GM12878 (cell line): ENCODE results near the gene BAG1. TPM values are rescaled to one million over a fixed set of nuclear protein-coding genes. Genes with fewer than 3 reads are reported as not detected.

Experiments used
- ATAC-seq: fragments of 200-7000 bp; cut with Tn5 transposase; 3 replicates; pipeline ENCODE4 v1.9.1; 2020; ENCODE audit warnings: mild to moderate bottlenecking, moderate library complexity
- Bru-seq: library from RNA; stranded (reverse); fragments of 400-500 nt; gene quantifications from one replicate; lab custom pipeline; 2021; lab: Mats Ljungman, UMichigan
- BruChase-seq, 2 experiments: library from RNA; stranded (reverse); fragments of 400-500 nt; gene quantifications; one replicate each; lab custom pipeline; 2021; lab: Mats Ljungman, UMichigan
- BruUV-seq: library from RNA; stranded (reverse); fragments of 400-500 nt; replicated peaks from 2 replicates; lab custom pipeline; 2021; lab: Mats Ljungman, UMichigan
- CTCF ChIA-PET: fragments of 300-600 bp; sonication (Branson Sonifier 250); formaldehyde crosslinking; extraction: SDS; loops from one replicate; lab custom pipeline; 2021; ENCODE audit warnings: inconsistent platforms; lab: Yijun Ruan, JAX
- POLR2A ChIA-PET: fragments of 350-600 bp; formaldehyde crosslinking; extraction: SDS; loops from one replicate; lab custom pipeline; 2021; ENCODE audit warnings: inconsistent platforms; lab: Charles Lee
- RAD21 ChIA-PET: fragments of 300-600 bp; sonication (Branson Sonifier 250); formaldehyde crosslinking; loops from one replicate; lab custom pipeline; 2023; ENCODE audit warnings: antibody characterized with exemption; ENCODE audit not compliant: unreplicated experiment; lab: Charles Lee
- SMC1A ChIA-PET: fragments of 300-600 bp; sonication (Branson Sonifier 250); formaldehyde crosslinking; loops from one replicate; lab custom pipeline; 2023; ENCODE audit not compliant: unreplicated experiment, uncharacterized antibody; lab: Charles Lee
- DNase-seq: peaks from one replicate; pipeline ENCODE4 v3.0.0-alpha.2; 2011; ENCODE audit warnings: low read depth, low spot score
- FAIRE-seq: peaks from 3 replicates; lab custom pipeline; 2011; peaks lifted over from hg19 to GRCh38; lab: Jason Lieb, UNC
- H2AFZ ChIP-seq: 2 replicates; pipeline ENCODE4 v1.6.0; 2011; ENCODE audit warnings: low read depth, low read length, control low read depth; ENCODE audit not compliant: control insufficient read depth
- H3K27ac ChIP-seq: 2 replicates; pipeline ENCODE4 v1.5.1; 2011; ENCODE audit warnings: control low read depth; ENCODE audit not compliant: control insufficient read depth, insufficient read depth
- H3K27me3 ChIP-seq, 2 experiments: replicated peaks in 1 of 2; 2 replicates each; pipeline versions ENCODE4 v1.6.0 to v1.6.1; 2011; ENCODE audit warnings: low read length in 1 of 2; ENCODE audit not compliant: control insufficient read depth in 2 of 2, insufficient read depth in 2 of 2
- H3K36me3 ChIP-seq, 2 experiments: 2 replicates each; pipeline ENCODE4 v1.5.1; 2011; ENCODE audit warnings: low read length in 1 of 2; ENCODE audit not compliant: control insufficient read depth in 2 of 2, insufficient read depth in 2 of 2
- H3K4me1 ChIP-seq: 2 replicates; pipeline ENCODE4 v1.6.1; 2011; ENCODE audit warnings: mild to moderate bottlenecking, low read length, moderate library complexity, mixed read lengths; ENCODE audit not compliant: control insufficient read depth, insufficient read depth
- H3K4me2 ChIP-seq: 2 replicates; pipeline ENCODE4 v1.6.0; 2011; ENCODE audit warnings: control low read depth; ENCODE audit not compliant: control insufficient read depth, insufficient read depth
- H3K4me3 ChIP-seq: fragments of 200-600 bp; sonication (generic); 2 replicates; pipeline ENCODE4 v1.5.1; 2016
- H3K79me2 ChIP-seq: 2 replicates; pipeline ENCODE4 v1.6.0; 2011; ENCODE audit warnings: low read length; ENCODE audit not compliant: control insufficient read depth, insufficient read depth
- H3K9ac ChIP-seq: 2 replicates; pipeline ENCODE4 v1.8.0; 2011; ENCODE audit warnings: low read length, control low read depth, mixed read lengths; ENCODE audit not compliant: control insufficient read depth, insufficient read depth
- H3K9me3 ChIP-seq: replicated peaks from 3 replicates; pipeline ENCODE4 v1.5.1; 2011; ENCODE audit warnings: mild to moderate bottlenecking, low read length; ENCODE audit not compliant: control insufficient read depth, insufficient read depth
- H4K20me1 ChIP-seq: 2 replicates; pipeline ENCODE4 v1.6.0; 2011; ENCODE audit not compliant: control insufficient read depth, insufficient read depth
- BCLAF1 ChIP-seq: fragments of 450-650 bp; IDR thresholded peaks from 2 replicates; pipeline ENCODE4 v1.6.1; 2017; ENCODE audit warnings: antibody characterized with exemption, mild to moderate bottlenecking, moderate library complexity
- IKZF1 ChIP-seq: fragments of 450-650 bp; conservative IDR thresholded peaks from 2 replicates; pipeline ENCODE4 v1.6.1; 2017; ENCODE audit warnings: antibody characterized with exemption, mild to moderate bottlenecking
- NFYB ChIP-seq: IDR thresholded peaks from 2 replicates; pipeline ENCODE4 v1.6.1; 2011; ENCODE audit warnings: low read depth, mild to moderate bottlenecking, low read length, improper control_type of control experiment, moderate library complexity; ENCODE audit not compliant: insufficient read depth
- PAX8 ChIP-seq: fragments of 450-650 bp; IDR thresholded peaks from 2 replicates; pipeline ENCODE4 v1.6.1; 2017; ENCODE audit warnings: mild to moderate bottlenecking, moderate library complexity
- POU2F2 ChIP-seq: IDR thresholded peaks from 3 replicates; pipeline ENCODE4 v1.6.1; 2011; ENCODE audit warnings: low read depth, mild to moderate bottlenecking, low read length, borderline replicate concordance
- RUNX3 ChIP-seq: IDR thresholded peaks from 2 replicates; pipeline ENCODE4 v1.6.1; 2012; ENCODE audit warnings: low read length, inconsistent platforms
- SP1 ChIP-seq: IDR thresholded peaks from one replicate; pipeline ENCODE4 v1.6.1; 2011; ENCODE audit warnings: low read depth, low read length
- STAT1 ChIP-seq: fragments of 450-650 bp; conservative IDR thresholded peaks from 2 replicates; pipeline ENCODE4 v1.6.1; 2014; ENCODE audit warnings: antibody characterized with exemption, mild to moderate bottlenecking
- STAT3 ChIP-seq: IDR thresholded peaks from 2 replicates; pipeline ENCODE4 v1.6.1; 2011; ENCODE audit warnings: low read depth, low read length, improper control_type of control experiment
- ZNF217 ChIP-seq: fragments of 450-650 bp; IDR thresholded peaks from 2 replicates; pipeline ENCODE4 v1.6.1; 2017; ENCODE audit warnings: antibody characterized with exemption, mild to moderate bottlenecking
- ZNF687 ChIP-seq: fragments of 450-650 bp; IDR thresholded peaks from 2 replicates; pipeline ENCODE4 v1.6.1; 2017; ENCODE audit warnings: mild to moderate bottlenecking, moderate library complexity
- WGBS: methylation state at CpG from one replicate; pipeline ENCODE4 v1.1.6; 2016; ENCODE audit warnings: low lambda C conversion rate; ENCODE audit not compliant: insufficient replicate concordance, insufficient coverage; ENCODE audit errors: missing lambda C conversion rate; 5-methylcytosine and 5-hydroxymethylcytosine counted together
- in situ Hi-C: fragments of 300-500 bp; cut with MboI; formaldehyde crosslinking; loops from 9 replicates; pipeline ENCODE4 v1.14.3; 2018; ENCODE audit warnings: mixed read lengths
- intact Hi-C: fragments of 100-400 bp; cut with micrococcal nuclease; formaldehyde crosslinking; loops from one replicate; pipeline ENCODE4 v1.14.2; 2022; ENCODE audit not compliant: unreplicated experiment
- long read RNA-seq, 2 experiments: library from polyadenylated mRNA; unstranded; transcript quantifications; one replicate each; pipeline ENCODE4 v2.0.0, GENCODE V29; 2019 to 2020
- polyA minus RNA-seq, 3 experiments: library from RNA; depleted of rRNA, polyadenylated mRNA; stranded (reverse); fragments of >200 nt; gene quantifications; 2 replicates each; pipeline ENCODE4 v1.2.3, GENCODE V29; 2011
- polyA plus RNA-seq, 11 experiments: library from polyadenylated mRNA; depleted of rRNA in 4 of 11; unstranded in 6 of 11; stranded (reverse) in 5 of 11; fragments of >200 nt; fragmentation: Nextera tagmentation in 4 of 11; fragmentation: Illumina TruSeq in 1 of 11; extraction: Ambion mirVana in 4 of 11; extraction: Trizol in 1 of 11; gene quantifications; 1 replicate in 1 of 11; 2 replicates in 10 of 11; pipeline versions ENCODE4 v1.2.1 to v1.2.3, GENCODE V29; 2011 to 2016; ENCODE audit warnings: inconsistent platforms in 2 of 11, missing spikeins in 2 of 11, low read depth in 1 of 11
- total RNA-seq, 4 experiments: library from RNA; depleted of rRNA in 3 of 4; stranded (reverse); fragments of >200 nt in 3 of 4; fragmentation: Illumina TruSeq in 1 of 4; extraction: Trizol in 1 of 4; gene quantifications; 2 replicates each; pipeline versions ENCODE4 v1.2.1 to v1.2.3, GENCODE V29; 2013 to 2021

Gene BAG1
- 43.3 and 52.7 TPM in 2 replicates for total RNA-seq (2013; cell fraction: nucleolus; rRNA removed)
- total RNA-seq (2014; rRNA removed) (46.3 and 50.0 TPM in 2 replicates), total RNA-seq (2014; rRNA removed; fragmentation: Illumina TruSeq; extraction: Trizol) (67.9 and 72.1 TPM in 2 replicates), total RNA-seq (2021) (120 and 121 TPM in 2 replicates), polyA plus RNA-seq (2011; rRNA removed) (43.9 and 54.3 TPM in 2 replicates), polyA plus RNA-seq (2014; fragmentation: Illumina TruSeq; extraction: Trizol) (60.8 and 65.6 TPM in 2 replicates), polyA plus RNA-seq (2014; fragmentation: Nextera tagmentation; extraction: Ambion mirVana) (10 to 100 TPM; 11.6 to 43.8 TPM), polyA plus RNA-seq (2014; rRNA removed) (107 and 115 TPM in 2 replicates), polyA plus RNA-seq (2016; fragmentation: Nextera tagmentation; extraction: Ambion mirVana) (100 to 1,000 TPM; 120 to 135 TPM), polyA minus RNA-seq (2011; rRNA and poly(A)+ RNA removed) (24.5 and 25.2 TPM in 2 replicates), Bru-seq, nascent RNA (percentile 91 among the genes with signal in this experiment), BruChase-seq, experiment 1, labeled RNA remaining after a 6-hour chase (percentile 78 among the genes with signal in this experiment), BruChase-seq, experiment 2, labeled RNA remaining after a 2-hour chase (percentile 80 among the genes with signal in this experiment)
- 56.0 TPM for polyA plus RNA-seq (2011; ENCODE audit: low read depth)
- polyA plus RNA-seq (2011; cell fraction: cytosol; rRNA removed): 28.7 and 38.7 TPM in 2 replicates
- 28.4 and 37.7 TPM in 2 replicates for polyA plus RNA-seq (2011; cell fraction: nucleus; rRNA removed)
- 51.5 and 53.4 TPM in 2 replicates for polyA plus RNA-seq (2012)
- 11.5 and 14.2 TPM in 2 replicates for polyA minus RNA-seq (2011; cell fraction: cytosol; rRNA and poly(A)+ RNA removed)
- 27.7 and 54.5 TPM in 2 replicates for polyA minus RNA-seq (2011; cell fraction: nucleus; rRNA and poly(A)+ RNA removed)
- long read RNA-seq, experiment 1, transcript BAG1-210 (7 exons, 3,786 nt): major isoform, 75 of 84 reads
- long read RNA-seq, experiment 1, partial matches to known transcripts: 0 of 84 reads
- long read RNA-seq, experiment 1, other reads (novel, unspliced or antisense): 8 of 84 reads
- long read RNA-seq, experiment 2, transcript BAG1-210 (7 exons, 3,786 nt): major isoform, 6 of 31 reads
- long read RNA-seq, experiment 2, partial matches to known transcripts: 7 of 31 reads
- long read RNA-seq, experiment 2, other reads (novel, unspliced or antisense): 18 of 31 reads

GRCh38 chr9:33264473-33265177, at the start of gene BAG1, which contains the start of gene CHMP5:
BAG1 (minus strand) TSS chr9:33264708.
CHMP5 (plus strand) TSS chr9:33265049; CDS start chr9:33265079, 30 bp downstream.
- ChIA-PET RAD21 (interaction anchor here (0.6 to 2.2 kb wide), 3 partner anchors 26 to 62 kb away, joined by 3 to 11 read pairs (median 4); partner anchors contain the start of gene NFX1), POLR2A (interaction anchor here (0.6 to 1.9 kb wide), 9 partner anchors 18 to 240 kb away, joined by 3 to 10 read pairs (median 5); partner anchors contain the start of genes B4GALT1, DNAJA1 and NFX1), SMC1A (interaction anchor here (0.5 to 1.5 kb wide), 4 partner anchors 22 to 808 kb away, joined by 3 to 4 read pairs (median 4); no protein-coding TSS in a partner anchor), CTCF (interaction anchor here (1.0 to 1.3 kb wide), 2 partner anchors 22 to 186 kb away, joined by 3 read pairs; no protein-coding TSS in a partner anchor)
- Histone ChIP-seq H3K27me3 (no peaks in the 10 kb centered on the region), H3K4me1 (peaks cover 8% of the 10 kb centered on the region), H3K4me2 (peak within 1 kb of the TSS; percentile 93), H3K9ac (peak within 1 kb of the TSS; percentile 99), H2AFZ (peak within 1 kb of the TSS; percentile 84), H3K9me3 (no peaks in the 10 kb centered on the region), H3K79me2 (peaks cover 68% of the 10 kb centered on the region), H4K20me1 (no peaks in the 10 kb centered on the region), H3K4me3 (peak within 1 kb of the TSS; percentile 97), H3K27ac (peak within 1 kb of the TSS; percentile 98), H3K36me3 (peaks cover 0 to 22% of the 10 kb centered on the region in 2 experiments; a peak in 2 of 4 replicates)
- DNase-seq (peak; percentile 96), ATAC-seq (peak; percentile 92), FAIRE-seq (peak; percentile 95)
- WGBS: under 1% methylated on average over 45 of the region's 67 CpGs
- in situ Hi-C loops (no loop called here), intact Hi-C loops (loop anchor here (1.0 kb wide), 2 partner anchors 26 to 188 kb away; partner anchors contain the start of genes NFX1 and SMU1)
- BruUV-seq: no TSS peak
- TF ChIP-seq STAT1: no peak
- peak; percentile 46; the same call in 1 of the 2 replicates for TF ChIP-seq BCLAF1
- TF ChIP-seq ZNF687: peak; percentile 43
- TF ChIP-seq PAX8: no peak
- TF ChIP-seq RUNX3: peak; percentile 51; the same call in 1 of the 2 replicates
- TF ChIP-seq SP1: peak; percentile 51
- TF ChIP-seq ZNF217: 0 out of 2 replicates have a peak, but pooled peaks have one; percentile 35
- no peak for TF ChIP-seq NFYB
- TF ChIP-seq POU2F2: peak; percentile 58; the same call in 2 of the 3 replicates
- TF ChIP-seq IKZF1: peak; percentile 93
- TF ChIP-seq STAT3: no peak
